K562 (cell line): ENCODE measurements around the gene API5. TPM values are rescaled to one million over a fixed set of nuclear protein-coding genes. Genes with fewer than 3 reads are reported as not detected.

Experiments
- CREBBP ChIP-seq: IDR thresholded peaks from one replicate; pipeline ENCODE4 v1.6.1; 2012; ENCODE audit warnings: low read depth, mild to moderate bottlenecking, control low read depth, inconsistent platforms, low read length
- DLX4 ChIP-seq: fragments of 250-450 bp; sonication (Bioruptor Pico); IDR thresholded peaks from 2 replicates; pipeline ENCODE4 v1.6.1; 2021; ENCODE audit warnings: mild to moderate bottlenecking
- FOXO4 ChIP-seq: fragments of 450-650 bp; formaldehyde crosslinking; IDR thresholded peaks from 2 replicates; pipeline ENCODE4 v1.4.0; 2020; ENCODE audit warnings: mild to moderate bottlenecking, moderate library complexity
- FUS ChIP-seq: fragments of 200-400 bp; formaldehyde crosslinking; optimal IDR thresholded peaks from 2 replicates; pipeline ENCODE3; 2017; ENCODE audit warnings: low read depth, low read length
- HMG20A ChIP-seq: fragments of 450-650 bp; formaldehyde crosslinking; conservative IDR thresholded peaks from 2 replicates; pipeline ENCODE4 v1.4.0; 2020; ENCODE audit warnings: mild to moderate bottlenecking, mixed read lengths
- L3MBTL2 ChIP-seq: fragments of 450-650 bp; IDR thresholded peaks from 2 replicates; pipeline ENCODE4 v1.6.1; 2016; ENCODE audit warnings: mild to moderate bottlenecking, moderate library complexity
- MEIS2 ChIP-seq: fragments of 450-650 bp; IDR thresholded peaks from 2 replicates; pipeline ENCODE4 v1.6.1; 2014; ENCODE audit warnings: mild to moderate bottlenecking; ENCODE audit not compliant: partially characterized antibody
- NCOA2 ChIP-seq, 2 experiments: fragments of 450-650 bp; IDR thresholded peaks; 2 replicates each; pipeline ENCODE4 v1.6.1; 2018; ENCODE audit warnings: mild to moderate bottlenecking in 2 of 2, moderate library complexity in 1 of 2; ENCODE audit not compliant: partially characterized antibody in 2 of 2
- SMAD4 ChIP-seq: fragments of 250-450 bp; sonication (Bioruptor Pico); conservative IDR thresholded peaks from 2 replicates; pipeline ENCODE4 v1.8.0; 2021; ENCODE audit warnings: inconsistent platforms, mild to moderate bottlenecking, moderate library complexity
- TGIF2 ChIP-seq: sonication (generic); formaldehyde crosslinking; IDR thresholded peaks from 2 replicates; pipeline ENCODE4 v1.8.1; 2022; ENCODE audit warnings: mild to moderate bottlenecking, missing genetic modification reagents, moderate library complexity
- VEZF1 ChIP-seq: fragments of 200-800 bp; sonication (Bioruptor generic); IDR thresholded peaks from 2 replicates; pipeline ENCODE4 v1.6.1; 2017; ENCODE audit warnings: missing genetic modification characterization, missing compliant biosample characterization
- ZBTB40 ChIP-seq, 2 experiments: fragments of 450-650 bp in 1 of 2; sonication (generic) in 1 of 2; formaldehyde crosslinking in 1 of 2; IDR thresholded peaks; 2 replicates each; pipeline versions ENCODE4 v1.7.1 to v1.9.0; 2016 to 2022; ENCODE audit warnings: inconsistent platforms in 1 of 2, mild to moderate bottlenecking in 1 of 2, missing genetic modification reagents in 1 of 2
- ZNF133 ChIP-seq: fragments of 250-450 bp; sonication (Bioruptor Pico); IDR thresholded peaks from 2 replicates; pipeline ENCODE4 v1.4.0; 2020; ENCODE audit warnings: mild to moderate bottlenecking
- ZNF146 ChIP-seq: IDR thresholded peaks from one replicate; pipeline ENCODE4 v1.6.1; 2018; ENCODE audit warnings: missing compliant biosample characterization; ENCODE audit not compliant: unreplicated experiment
- ZNF584 ChIP-seq: fragments of 200-800 bp; sonication (Bioruptor generic); IDR thresholded peaks from 2 replicates; pipeline ENCODE4 v1.6.1; 2016; ENCODE audit warnings: low read depth, mild to moderate bottlenecking, missing genetic modification characterization, missing compliant biosample characterization
- ZNF75A ChIP-seq: fragments of 450-650 bp; formaldehyde crosslinking; IDR thresholded peaks from 2 replicates; pipeline ENCODE4 v1.4.0; 2020; ENCODE audit warnings: mild to moderate bottlenecking
- polyA plus RNA-seq, 8 experiments: library from polyadenylated mRNA; depleted of rRNA in 4 of 8; stranded (reverse) in 5 of 8; unstranded in 3 of 8; fragments of >200 nt; fragmentation: Nextera tagmentation in 2 of 8; fragmentation: Illumina TruSeq in 1 of 8; extraction: Ambion mirVana in 2 of 8; extraction: Trizol in 1 of 8; gene quantifications; 2 replicates each; pipeline versions ENCODE4 v1.2.1 to v1.2.3, GENCODE V29; 2011 to 2014; ENCODE audit warnings: inconsistent platforms in 1 of 8, missing spikeins in 1 of 8
- total RNA-seq, 7 experiments: library from RNA; depleted of rRNA in 6 of 7; stranded (reverse); fragments of >200 nt in 6 of 7; fragmentation: Illumina TruSeq in 2 of 7; extraction: Trizol in 2 of 7; gene quantifications; 2 replicates each; pipeline versions ENCODE4 v1.2.1 to v1.2.3, GENCODE V29; 2011 to 2021; ENCODE audit warnings: low replicate concordance in 1 of 7

The API5 gene
- total and polyA plus RNA-seq, 9 of the 15 experiments (the other 6 are each of a cell fraction or from before 2014, with no cell fraction given): 59.8 to 146 (median 123) TPM

GRCh38 chr11:43358279-43358800, 46.5 kb downstream of the API5 start (continued):
- TF ChIP-seq SMAD4 (CRISPR knock-in tag) (no peak), ZNF133 (CRISPR knock-in tag) (no peak), NCOA2 (IDR thresholded peaks at IDR 0.05; ENCODE audit: partially characterized antibody in 2 of 2) (no peak), ZNF146 (CRISPR knock-in tag) (no peak), L3MBTL2 (no peak; the same call in 1 of the 2 replicates), ZBTB40 (IDR thresholded peaks at IDR 0.05) (no peak), ZBTB40 (CRISPR knock-in tag; IDR thresholded peaks at IDR 0.05) (no peak), HMG20A (CRISPR knock-in tag) (no peak), ZNF75A (CRISPR knock-in tag) (no peak), TGIF2 (CRISPR knock-in tag) (no peak), CREBBP (no peak), VEZF1 (no peak), FUS (no peak), ZNF584 (CRISPR knock-in tag) (no peak), DLX4 (CRISPR knock-in tag) (no peak), FOXO4 (CRISPR knock-in tag) (no peak), MEIS2 (no peak)
